ENCODE data around the gene TESK2.
"Not testable (repeated sequence)": the region's sequence is repeated elsewhere in the genome, so short reads cannot be mapped to it uniquely, and the experiment has no call there.

Gene TESK2

DNA sequence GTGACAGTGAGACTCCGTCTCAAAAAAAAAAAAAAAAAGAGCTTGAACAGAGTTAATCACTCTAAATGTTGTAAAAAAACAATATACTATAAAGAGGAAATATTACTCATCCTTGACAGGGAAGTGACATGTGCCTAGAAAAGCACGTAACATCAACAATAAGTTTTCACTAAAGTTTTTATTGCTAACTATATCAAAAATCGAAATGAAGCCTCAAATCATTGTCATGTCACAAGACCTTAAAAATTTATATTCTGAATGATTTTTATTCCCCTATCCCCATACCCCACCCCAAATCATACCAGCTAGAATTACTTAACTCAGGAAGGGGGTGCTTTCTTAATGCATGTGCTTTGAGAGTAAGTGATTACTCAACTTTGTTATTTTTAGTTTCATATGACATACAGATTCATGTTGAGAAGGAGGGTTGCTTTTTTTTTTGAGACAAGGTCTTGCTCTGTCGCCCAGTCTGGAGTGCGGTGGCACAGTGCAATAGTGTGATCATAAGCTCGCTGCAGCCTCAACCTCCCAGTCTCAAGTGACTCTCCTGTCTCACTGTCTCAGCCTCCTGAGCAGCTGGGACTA lies 97.2 kb downstream of the TESK2 start:
- no peak for TF ChIP-seq JUND (IDR thresholded peaks at IDR 0.05; ENCODE audit: low read depth)
- no peak for DNase-seq (ENCODE audit: low read depth in 1 of 2, low spot score in 1 of 2)
- in situ Hi-C loops (cut with HindIII; ENCODE audit: low pct_unique_long_range_greater_than_20kb, low sequenced_read_pairs) = no loop called here

GRCh38 chr1:45386219-45386618 lies 104.7 kb downstream of the TESK2 start:
- DNase-seq (ENCODE audit: low read depth in 1 of 2, low spot score in 1 of 2) = no peak
- no peak for TF ChIP-seq JUND (IDR thresholded peaks at IDR 0.05; ENCODE audit: low read depth)
- in situ Hi-C loops (cut with HindIII; ENCODE audit: low pct_unique_long_range_greater_than_20kb, low sequenced_read_pairs) = no loop called here

- in situ Hi-C loops (cut with HindIII; ENCODE audit: low pct_unique_long_range_greater_than_20kb, low sequenced_read_pairs) = no loop called here
- DNase-seq (ENCODE audit: low read depth in 1 of 2, low spot score in 1 of 2) = no peak
- TF ChIP-seq JUND (IDR thresholded peaks at IDR 0.05; ENCODE audit: low read depth) = no peak
These were observed 105.7 kb downstream of the TESK2 start for GRCh38 chr1:45385302-45385701.

GRCh38 chr1:45384213-45384612 lies 106.8 kb downstream of the TESK2 start:
- DNase-seq (ENCODE audit: low read depth in 1 of 2, low spot score in 1 of 2); in situ Hi-C loops (cut with HindIII; ENCODE audit: low pct_unique_long_range_greater_than_20kb, low sequenced_read_pairs): not testable (repeated sequence)

GRCh38 chr1:45383191-45383590 lies 107.8 kb downstream of the TESK2 start:
- no peak for DNase-seq (ENCODE audit: low read depth in 1 of 2, low spot score in 1 of 2)
- no peak for TF ChIP-seq JUND (IDR thresholded peaks at IDR 0.05; ENCODE audit: low read depth)
- in situ Hi-C loops (cut with HindIII; ENCODE audit: low pct_unique_long_range_greater_than_20kb, low sequenced_read_pairs) = no loop called here

DNA sequence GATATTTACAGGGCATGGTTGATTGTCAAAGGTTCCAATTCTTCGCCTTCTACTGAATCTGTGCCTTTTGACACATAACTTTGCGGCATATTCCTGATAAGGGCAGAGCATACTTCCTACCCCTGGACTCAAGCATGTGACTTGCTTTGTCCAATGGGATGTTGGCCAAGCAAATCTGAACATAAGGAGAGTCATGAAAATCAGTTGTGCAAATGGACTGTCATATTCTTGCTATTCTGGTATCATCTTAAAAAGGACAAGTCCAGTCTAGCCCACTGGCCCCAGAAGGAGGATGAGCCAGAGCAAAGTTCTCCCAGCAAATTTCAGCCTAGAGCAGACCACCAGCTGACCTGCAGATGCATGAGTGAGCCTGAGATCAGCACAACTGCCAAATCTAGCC lies 109.7 kb downstream of the TESK2 start:
- in situ Hi-C loops (cut with HindIII; ENCODE audit: low pct_unique_long_range_greater_than_20kb, low sequenced_read_pairs) = no loop called here
- DNase-seq (ENCODE audit: low read depth in 1 of 2, low spot score in 1 of 2) = no peak
- TF ChIP-seq JUND (IDR thresholded peaks at IDR 0.05; ENCODE audit: low read depth) = no peak

DNA sequence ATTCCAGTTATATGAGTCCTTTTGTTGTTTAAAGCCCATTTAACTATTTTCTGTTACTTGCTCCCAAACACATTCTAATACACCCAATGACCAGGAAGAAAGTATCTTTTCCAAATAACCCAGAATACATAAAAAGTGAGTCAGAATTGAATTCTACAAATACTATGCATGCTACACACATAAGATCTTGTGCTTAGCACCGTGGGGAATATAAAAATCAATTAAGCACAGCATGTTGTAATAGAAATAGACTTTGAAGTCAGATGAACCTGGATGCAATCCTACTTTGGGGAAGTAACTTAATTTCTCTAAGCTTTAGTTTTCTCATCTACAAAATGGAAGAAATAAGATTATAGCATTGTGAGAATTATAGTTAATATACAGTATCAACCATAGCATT lies 110.2 kb downstream of the TESK2 start:
- in situ Hi-C loops (cut with HindIII; ENCODE audit: low pct_unique_long_range_greater_than_20kb, low sequenced_read_pairs) = no loop called here
- TF ChIP-seq JUND (IDR thresholded peaks at IDR 0.05; ENCODE audit: low read depth) = no peak
- no peak for DNase-seq (ENCODE audit: low read depth in 1 of 2, low spot score in 1 of 2)

DNA sequence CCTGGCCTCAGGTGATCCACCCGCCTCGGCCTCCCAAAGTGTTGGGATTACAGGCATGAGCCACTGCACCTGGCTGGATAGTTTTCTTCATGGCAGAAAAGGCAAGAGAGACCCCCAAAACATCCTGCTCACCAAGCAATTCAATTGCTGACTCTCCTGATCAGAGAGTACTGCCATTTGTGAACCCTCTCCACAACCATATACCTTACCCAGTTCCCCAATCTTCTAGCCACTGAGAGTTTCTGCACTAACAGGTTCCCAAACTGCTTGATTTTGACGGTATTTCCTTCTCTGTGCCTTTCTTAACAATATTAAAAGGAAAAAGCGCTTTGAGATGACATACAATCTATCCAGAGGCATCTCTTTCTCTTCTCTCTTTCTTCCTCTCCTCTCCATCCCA lies 110.8 kb downstream of the TESK2 start:
- TF ChIP-seq JUND (IDR thresholded peaks at IDR 0.05; ENCODE audit: low read depth) = no peak
- DNase-seq (ENCODE audit: low read depth in 1 of 2, low spot score in 1 of 2) = no peak
- in situ Hi-C loops (cut with HindIII; ENCODE audit: low pct_unique_long_range_greater_than_20kb, low sequenced_read_pairs) = no loop called here

DNA sequence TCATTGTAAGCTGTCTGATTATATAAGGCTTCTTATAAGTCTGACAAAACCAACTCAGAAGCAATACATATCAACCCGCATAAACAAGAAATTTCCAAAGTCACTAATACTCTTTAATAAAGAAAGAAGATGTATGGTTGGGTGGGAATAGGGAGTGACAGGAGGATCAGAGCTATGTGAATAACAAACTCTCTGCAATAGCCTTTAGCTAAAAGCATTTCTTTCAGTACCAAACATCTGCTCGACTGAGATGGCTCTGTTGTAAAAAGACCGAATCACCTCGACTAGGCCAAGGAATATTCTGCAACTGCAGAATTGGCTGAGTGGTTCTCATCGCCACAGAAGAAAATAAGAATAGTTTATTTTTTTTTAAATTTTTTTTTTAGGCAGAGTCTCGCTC lies 111.4 kb downstream of the TESK2 start:
- no peak for DNase-seq (ENCODE audit: low read depth in 1 of 2, low spot score in 1 of 2)
- in situ Hi-C loops (cut with HindIII; ENCODE audit: low pct_unique_long_range_greater_than_20kb, low sequenced_read_pairs) = no loop called here
- no peak for TF ChIP-seq JUND (IDR thresholded peaks at IDR 0.05; ENCODE audit: low read depth)

GRCh38 chr1:45378184-45378583 lies 112.8 kb downstream of the TESK2 start:
- in situ Hi-C loops (cut with HindIII; ENCODE audit: low pct_unique_long_range_greater_than_20kb, low sequenced_read_pairs) = no loop called here
- TF ChIP-seq JUND (IDR thresholded peaks at IDR 0.05; ENCODE audit: low read depth) = no peak
- DNase-seq (ENCODE audit: low read depth in 1 of 2, low spot score in 1 of 2) = no peak

DNA sequence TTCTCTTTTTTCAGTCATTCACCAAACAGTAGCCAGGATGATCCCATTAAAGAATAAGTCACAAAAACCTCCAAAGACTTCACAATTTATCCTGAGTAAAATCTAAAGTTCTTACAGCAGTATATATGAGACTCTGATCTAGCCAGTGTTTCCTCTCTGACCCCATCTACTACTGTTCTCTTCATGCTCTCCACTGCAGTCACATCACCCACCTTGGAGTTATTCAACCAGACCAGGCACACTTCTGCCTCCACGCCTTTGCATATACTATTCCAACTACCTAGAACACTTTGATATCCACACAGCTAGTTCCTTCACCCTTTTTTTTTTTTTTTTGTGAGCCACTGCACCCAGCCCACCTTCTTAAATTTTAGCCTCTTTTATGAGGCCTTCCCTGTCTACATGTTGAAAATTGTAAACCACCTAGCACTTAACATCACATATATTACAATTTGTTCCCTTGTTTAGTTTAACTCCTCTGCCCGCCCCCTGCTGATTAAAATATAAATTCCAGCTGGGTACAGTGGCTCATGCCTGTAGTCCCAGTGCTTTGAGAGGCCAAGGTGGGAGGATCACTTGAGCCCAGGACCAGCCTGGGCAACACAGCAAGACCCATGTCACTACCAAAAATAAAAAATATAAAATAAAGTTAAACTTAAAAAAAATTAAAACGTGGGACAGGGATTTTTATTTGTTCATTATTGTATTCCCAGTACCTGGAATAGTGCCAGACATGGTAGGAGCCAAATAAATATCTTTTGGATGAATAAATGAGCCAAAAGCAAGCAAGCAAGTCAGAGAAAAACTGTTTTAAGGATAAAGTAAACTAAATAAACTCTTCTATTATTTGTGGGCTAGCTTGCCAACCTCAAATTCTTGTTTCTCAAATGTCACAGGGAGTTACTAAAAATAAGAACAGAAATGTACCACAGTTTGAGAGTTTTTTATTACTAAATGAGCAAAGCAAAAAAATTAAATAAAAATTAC lies 115.6 kb downstream of the TESK2 start:
- no peak for TF ChIP-seq JUND (IDR thresholded peaks at IDR 0.05; ENCODE audit: low read depth)
- in situ Hi-C loops (cut with HindIII; ENCODE audit: low pct_unique_long_range_greater_than_20kb, low sequenced_read_pairs) = no loop called here
- DNase-seq (ENCODE audit: low read depth in 1 of 2, low spot score in 1 of 2) = no peak

GRCh38 chr1:45373573-45373972 lies 117.4 kb downstream of the TESK2 start:
- no peak for DNase-seq (ENCODE audit: low read depth in 1 of 2, low spot score in 1 of 2)
- in situ Hi-C loops (cut with HindIII; ENCODE audit: low pct_unique_long_range_greater_than_20kb, low sequenced_read_pairs) = no loop called here
- TF ChIP-seq JUND (IDR thresholded peaks at IDR 0.05; ENCODE audit: low read depth) = no peak

DNA sequence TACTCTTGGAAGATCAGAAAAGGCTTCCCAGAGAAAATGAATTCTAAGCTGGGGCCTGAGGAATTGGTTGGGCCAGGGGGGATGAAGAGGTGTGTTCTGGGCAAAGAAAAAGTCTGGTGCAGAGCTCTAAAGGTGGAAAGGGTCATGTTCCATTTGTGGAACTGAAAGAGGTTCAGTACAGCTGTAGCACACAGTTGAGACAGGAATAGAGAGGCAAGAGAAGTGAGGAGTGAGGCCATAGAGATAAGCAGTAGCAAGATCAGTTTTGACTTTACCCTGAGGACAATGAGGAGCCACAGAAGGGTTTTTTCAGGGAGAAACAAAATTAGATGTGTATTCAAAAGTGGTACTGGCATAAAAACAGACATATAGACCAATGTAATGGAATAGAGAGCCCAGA lies 120.4 kb downstream of the TESK2 start:
- DNase-seq (ENCODE audit: low read depth in 1 of 2, low spot score in 1 of 2) = no peak
- no peak for TF ChIP-seq JUND (IDR thresholded peaks at IDR 0.05; ENCODE audit: low read depth)
- in situ Hi-C loops (cut with HindIII; ENCODE audit: low pct_unique_long_range_greater_than_20kb, low sequenced_read_pairs) = no loop called here
